Heart right ventricle (tissue), 16 donors: ENCODE measurements around the gene MAPK11. TPM values are rescaled to one million over a fixed set of nuclear protein-coding genes. Genes with fewer than 3 reads are reported as not detected.
A peak's percentile ranks its signal among the peaks of the same experiment; 100 is the strongest.

Experiments
- ATAC-seq, 8 donors: fragments of 200-7000 bp; cut with Tn5 transposase; one replicate each; pipeline ENCODE4 v1.9.1; 2020; ENCODE audit warnings: mild to moderate bottlenecking in 8 of 8, moderate library complexity in 8 of 8, moderate number of reproducible peaks in 1 of 8
- DNase-seq, 2 donors: peaks; one replicate each; pipeline ENCODE4 v3.0.0-alpha.2; 2020
- H3K27ac ChIP-seq, 10 donors: fragments of 200-600 bp; sonication (generic) in 2 of 10; one replicate each; pipeline versions ENCODE4 v1.5.0 to v1.8.0; 2020 to 2022; ENCODE audit warnings: mild to moderate bottlenecking in 3 of 10
- H3K27me3 ChIP-seq, 7 donors: fragments of 200-600 bp; one replicate each; pipeline ENCODE4 v1.8.0; 2021 to 2022; ENCODE audit warnings: mild to moderate bottlenecking in 2 of 7
- H3K36me3 ChIP-seq, 9 donors: fragments of 200-600 bp; sonication (generic) in 1 of 9; one replicate each; pipeline versions ENCODE4 v1.5.0 to v1.8.0; 2020 to 2022; ENCODE audit warnings: mild to moderate bottlenecking in 2 of 9
- H3K4me1 ChIP-seq, 9 donors: fragments of 200-600 bp; sonication (generic) in 1 of 9; one replicate each; pipeline versions ENCODE4 v1.5.0 to v1.8.0; 2020 to 2022; ENCODE audit warnings: mild to moderate bottlenecking in 4 of 9
- H3K4me3 ChIP-seq, 10 donors: fragments of 200-600 bp; sonication (generic) in 2 of 10; one replicate each; pipeline versions ENCODE4 v1.5.0 to v1.8.0; 2020 to 2022; ENCODE audit warnings: mild to moderate bottlenecking in 7 of 10, moderate library complexity in 2 of 10
- H3K9me3 ChIP-seq, 11 donors: fragments of 200-600 bp in 10 of 11; sonication (generic) in 2 of 11; one replicate each; pipeline versions ENCODE4 v1.5.0 to v1.8.0; 2013 to 2022; ENCODE audit warnings: mild to moderate bottlenecking in 2 of 11, control low read depth in 1 of 11, moderate library complexity in 1 of 11
- CTCF ChIP-seq, 9 donors: fragments of 200-600 bp; sonication (generic) in 2 of 9; IDR thresholded peaks; one replicate each; pipeline versions ENCODE4 v1.5.0 to v1.8.0; 2021 to 2022; ENCODE audit warnings: antibody characterized with exemption in 9 of 9, mild to moderate bottlenecking in 5 of 9, moderate library complexity in 1 of 9
- WGBS, 2 donors: extraction: QIAGEN DNeasy Blood & Tissue Kit; methylation state at CpG; one replicate each; pipeline ENCODE4 v1.1.7; 2013; ENCODE audit warnings: inconsistent platforms in 1 of 2; 5-methylcytosine and 5-hydroxymethylcytosine counted together
- intact Hi-C, 10 donors: fragments of 100-400 bp; cut with DNase I; formaldehyde crosslinking; loops; one replicate each; pipeline versions ENCODE4 v1.11.1 to v1.14.2; 2022
- polyA plus RNA-seq, 2 donors: library from polyadenylated mRNA; stranded (reverse); fragments of 200-250 nt; gene quantifications; one replicate each; pipeline ENCODE4 v1.2.3, GENCODE V29; 2013
- total RNA-seq, 10 donors: library from RNA; stranded (reverse); fragmentation: NEBNext Ultra II Directional in 3 of 10; extraction: Animal tissue kit (Norgen Biotek cat#: 25700) in 3 of 10; gene quantifications; one replicate each; pipeline versions ENCODE4 v1.2.1 to v1.2.4, GENCODE V29; 2021 to 2023
- donor health status: Arrhythmogenic right ventricular cardiomyopathy.
- donor health status: ischemic (EF 13 %, LVEDD 7.1; RV severe dilation, severe dysfunction).
- donor health status: healthy with polysubstance abuse.
- donor health status: DM: no; HTN: yes; CAD: no.
- donor health status: DM: no; HTN: no; CAD: no.
- donor health status: ischemic (EF 25% LVEDD 6.9; RV normal size, moderate dysfunction).
- donor health status: ischemic (EF 25% LVEDD 5.7; RV mildly dilated, moderate dysfunction).
- donor health status: healthy.
- donor health status: DM: yes; HTN: yes; CAD: no.
- donor health status: Ischemic cardiomyopathy.
- donor health status: ischemic (EF 35%, LVEDD 5.7; RV mildly dilated, moderate dysfunction).
- donor health status: nonischemic (EF 11% LVEDD 7.7; RV severe dilation, severe dysfunction).
- donor health status: DM: yes; HTN: yes; CAD: no.
- donor health status: PGD.
- donor health status: ischemic (EF 29% LVEDD 5.4; RV normal size, mild dysfunction).
- donor health status: nonischemic (EF 23%, LVEDD 6.1; RV moderate dilation, normal function).

The MAPK11 gene
- total and polyA plus RNA-seq, 12 donors, result 4.3 to 18.0 (median 7.2) TPM

GRCh38 chr22:50270666-50271394, 650 bp upstream of the MAPK11 start:
- intact Hi-C loops, result loop anchor here in 4 of 10 donors (2.0 to 5.0 kb wide), 3 partner anchors 36 to 71 kb away; partner anchors contain the start of genes PPP6R2 (in 3 of the 4), DENND6B (in 1 of the 4) and PLXNB2 (in 1 of the 4)
- peaks cover 19 to 66% (median 53%) of the 10 kb centered on the region in 9 donors for H3K4me1 ChIP-seq
- WGBS, 2 donors, result 1% methylated on average over 53 of the region's 53 CpGs
- H3K27me3 ChIP-seq, result peaks cover 0 to 66% (median 0%) of the 10 kb centered on the region in 7 donors
- no peaks in the 10 kb centered on the region for H3K9me3 ChIP-seq
- ATAC-seq (peak; percentile 34 to 61 (median 57)), DNase-seq (peak; percentile 74 to 82)
- peak overlapping the region in 9 of 10 donors; percentile 61 to 86 (median 82) for H3K27ac ChIP-seq
- peak overlapping the region; percentile 26 to 75 (median 58) for H3K4me3 ChIP-seq
- no peak for TF ChIP-seq CTCF (IDR thresholded peaks at IDR 0.05)
- peaks cover 0 to 17% (median 9%) of the 10 kb centered on the region in 9 donors for H3K36me3 ChIP-seq

- peak overlapping the region; percentile 64 to 87 (median 82) for H3K27ac ChIP-seq
Observed at GRCh38 chr22:50269573-50269969, 609 bp downstream of the MAPK11 start.

GRCh38 chr22:50268655-50269113, 1.5 kb downstream of the MAPK11 start:
- DNase-seq (no peak), ATAC-seq (no peak)
- Histone ChIP-seq H3K27ac (no peak overlapping the region), H3K9me3 (no peaks in the 10 kb centered on the region), H3K4me1 (peaks cover 16 to 59% (median 48%) of the 10 kb centered on the region in 9 donors), H3K27me3 (peaks cover 0 to 67% (median 0%) of the 10 kb centered on the region in 7 donors), H3K36me3 (peaks cover 0 to 10% (median 0%) of the 10 kb centered on the region in 9 donors), H3K4me3 (peak overlapping the region in 2 of 10 donors; percentile 58 to 59)
- no peak for TF ChIP-seq CTCF (IDR thresholded peaks at IDR 0.05)
- 35 to 48% methylated on average over 9 of the region's 9 CpGs for WGBS, 2 donors
- intact Hi-C loops, result no loop called here

More at GRCh38 chr22:50269573-50269969, 609 bp downstream of the MAPK11 start:
- no peak for TF ChIP-seq CTCF (IDR thresholded peaks at IDR 0.05)
- 10 to 16% methylated on average over 18 of the region's 18 CpGs for WGBS, 2 donors
- DNase-seq (no peak), ATAC-seq (peak in 1 of 8 donors; percentile 0)
- intact Hi-C loops, result no loop called here
- no peaks in the 10 kb centered on the region for H3K9me3 ChIP-seq
- peak overlapping the region; percentile 32 to 75 (median 58) for H3K4me3 ChIP-seq
- peaks cover 0 to 66% (median 0%) of the 10 kb centered on the region in 7 donors for H3K27me3 ChIP-seq
- peaks cover 19 to 66% (median 53%) of the 10 kb centered on the region in 9 donors for H3K4me1 ChIP-seq
- H3K36me3 ChIP-seq, result peaks cover 0 to 6% (median 0%) of the 10 kb centered on the region in 9 donors

DNA sequence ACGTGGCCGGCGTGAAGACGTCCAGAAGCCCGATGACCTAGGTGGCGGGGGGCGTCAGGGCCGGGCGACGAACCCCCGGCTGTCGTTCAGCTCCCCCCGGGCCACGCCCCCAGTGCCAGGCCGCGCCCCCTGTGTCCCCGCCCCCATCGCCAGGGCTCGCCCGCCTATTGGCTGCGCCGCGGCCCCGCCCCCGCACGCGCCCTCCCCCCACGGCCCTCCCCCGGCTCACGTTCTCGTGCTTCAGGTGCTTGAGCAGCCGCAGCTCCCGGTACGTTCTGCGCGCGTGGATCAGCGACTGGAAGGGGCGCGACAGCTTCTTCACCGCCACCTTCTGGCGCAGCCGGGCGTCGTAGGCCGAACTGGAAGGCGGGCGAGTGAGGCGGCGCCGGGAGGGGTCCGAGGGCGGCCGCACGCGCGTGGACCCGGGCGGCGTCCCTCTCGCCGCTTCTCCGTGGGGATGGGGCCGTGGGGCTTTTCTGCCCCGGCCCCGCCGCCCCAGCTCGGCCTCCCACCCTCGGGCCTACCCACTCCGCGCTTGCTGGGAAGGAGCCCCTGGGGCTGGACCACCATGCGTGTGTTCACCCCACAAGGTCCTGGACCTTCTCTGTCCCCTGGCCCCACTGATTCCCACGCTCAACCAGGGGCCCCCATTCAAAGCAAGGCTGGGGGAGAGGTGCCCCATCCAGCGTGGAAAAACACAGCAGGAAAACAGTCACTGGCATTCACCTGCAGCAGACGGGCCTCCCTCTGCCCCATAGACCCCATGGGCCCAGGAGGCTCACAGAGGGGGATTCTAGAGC, 2.4 kb downstream of the MAPK11 start:
- WGBS, 2 donors, result 21 to 31% methylated on average over 67 to 75 of the region's 75 CpGs
- intact Hi-C loops, result no loop called here
- no peaks in the 10 kb centered on the region for H3K9me3 ChIP-seq
- TF ChIP-seq CTCF (IDR thresholded peaks at IDR 0.05), result peak in 5 of 9 donors; percentile 15 to 43 (median 31)
- peaks cover 0 to 10% (median 0%) of the 10 kb centered on the region in 9 donors for H3K36me3 ChIP-seq
- peak; percentile 61 to 77 for DNase-seq
- H3K27me3 ChIP-seq, result peaks cover 0 to 74% (median 0%) of the 10 kb centered on the region in 7 donors
- ATAC-seq, result peak in 5 of 8 donors; percentile 17 to 50 (median 33)
- peaks cover 16 to 63% (median 49%) of the 10 kb centered on the region in 9 donors for H3K4me1 ChIP-seq
- H3K4me3 ChIP-seq, result peak overlapping the region in 8 of 10 donors; percentile 12 to 43 (median 34)
- H3K27ac ChIP-seq, result no peak overlapping the region
